ENCODE measurements around the gene DPF3. TPM values are rescaled to one million over a fixed set of nuclear protein-coding genes. Genes with fewer than 3 reads are reported as not detected.

The DPF3 gene
- total RNA-seq, 1 experiment from 2014 or later = not detected

DNA sequence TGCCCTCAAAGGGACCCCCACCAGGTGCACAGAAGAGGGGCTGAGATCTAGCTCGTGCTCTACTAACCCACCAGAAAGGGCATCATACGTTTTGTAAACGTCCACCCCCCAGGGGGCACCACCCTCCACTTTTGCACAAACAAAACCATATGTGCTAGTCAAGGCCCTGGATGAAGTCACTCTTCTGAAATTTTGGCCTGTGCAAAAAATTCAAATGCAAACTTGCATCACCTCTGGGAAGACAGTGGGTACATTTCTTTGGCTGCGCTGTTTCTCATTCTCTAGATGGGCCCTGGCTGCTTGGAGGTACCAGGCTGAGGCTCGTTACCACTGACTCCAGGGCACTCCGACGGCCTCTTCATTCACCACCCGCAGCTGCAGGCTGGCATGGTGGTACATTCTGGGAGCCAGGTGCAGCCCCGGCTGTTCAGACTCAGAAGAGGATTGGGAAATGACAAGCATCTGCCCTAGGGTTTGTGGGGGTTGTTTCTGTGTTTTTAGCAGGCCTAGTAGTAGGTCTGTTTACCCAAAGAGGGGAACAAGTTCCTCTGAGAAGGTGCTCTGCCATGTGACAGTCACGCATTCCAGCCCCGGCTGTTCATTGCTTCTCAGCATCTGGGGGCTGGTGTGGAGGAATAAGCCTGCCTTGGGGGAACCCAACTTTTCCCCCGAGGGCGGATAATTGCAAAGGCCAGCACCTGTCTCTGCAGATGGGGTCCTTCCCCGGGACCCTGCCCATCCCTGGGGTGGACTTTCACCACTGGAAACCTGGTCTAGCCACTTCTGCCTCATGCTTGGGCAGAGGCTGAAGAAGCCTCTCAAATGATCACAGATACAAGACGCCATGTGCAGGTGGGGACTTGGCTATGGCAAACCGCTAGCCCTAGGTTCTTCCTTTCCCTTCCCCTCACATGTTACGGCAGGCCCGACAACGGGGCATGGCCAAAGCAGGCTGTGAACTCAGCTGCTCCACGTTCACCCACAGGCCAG is 147.6 kb downstream of the DPF3 start:
- ChIA-PET POLR2A (ENCODE audit: unreplicated experiment) (no interaction called here), CTCF (no interaction called here)
- Histone ChIP-seq H3K4me2 (no peak overlapping the region), H3K9me3 (ENCODE audit: insufficient read depth, low read depth) (no peaks in the 10 kb centered on the region), H3K4me1 (replicated peaks; ENCODE audit: insufficient read depth) (no peaks in the 10 kb centered on the region), H2AFZ (no peak overlapping the region), H4K20me1 (ENCODE audit: insufficient read depth) (no peaks in the 10 kb centered on the region), H3K27ac (no peak overlapping the region), H3F3A (ENCODE audit: insufficient read depth, low read depth) (no peaks in the 10 kb centered on the region), H3K27me3 (ENCODE audit: insufficient read depth, low read depth) (peaks cover 48% of the 10 kb centered on the region), H3K9me2 (ENCODE audit: insufficient read depth) (no peaks in the 10 kb centered on the region), H3K4me3 (no peak overlapping the region), H3K36me3 (ENCODE audit: low read depth) (no peaks in the 10 kb centered on the region), H3K79me2 (ENCODE audit: low read depth) (no peaks in the 10 kb centered on the region)
- BruUV-seq (replicated peaks) = no TSS peak
- intact Hi-C loops (cut with micrococcal nuclease; ENCODE audit: unreplicated experiment) = no loop called here
- no peak for DNase-seq
- TF ChIP-seq EZH2 (IDR thresholded peaks at IDR 0.05; ENCODE audit: low read depth) (no peak), CTCF (conservative IDR thresholded peaks at IDR 0.05) (no peak)

- H3K4me3 ChIP-seq = no peak overlapping the region
- DNase-seq = no peak
These were observed 148.4 kb downstream of the DPF3 start for GRCh38 chr14:72745546-72745945.

More at GRCh38 chr14:72745546-72745945, 148.4 kb downstream of the DPF3 start:
- H3K27me3 ChIP-seq (ENCODE audit: insufficient read depth, low read depth) = peaks cover 53% of the 10 kb centered on the region
- ChIA-PET POLR2A (ENCODE audit: unreplicated experiment) (no interaction called here), CTCF (no interaction called here)
- H3K27ac ChIP-seq = no peak overlapping the region
- H3K79me2 ChIP-seq (ENCODE audit: low read depth) = no peaks in the 10 kb centered on the region
- no peak overlapping the region for H3K4me2 ChIP-seq
- BruUV-seq (replicated peaks) = no TSS peak
- H3F3A ChIP-seq (ENCODE audit: insufficient read depth, low read depth) = no peaks in the 10 kb centered on the region
- H3K36me3 ChIP-seq (ENCODE audit: low read depth) = no peaks in the 10 kb centered on the region
- intact Hi-C loops (cut with micrococcal nuclease; ENCODE audit: unreplicated experiment) = no loop called here
- no peaks in the 10 kb centered on the region for H3K9me3 ChIP-seq (ENCODE audit: insufficient read depth, low read depth)
- no peaks in the 10 kb centered on the region for H3K4me1 ChIP-seq (replicated peaks; ENCODE audit: insufficient read depth)
- no peaks in the 10 kb centered on the region for H4K20me1 ChIP-seq (ENCODE audit: insufficient read depth)
- no peaks in the 10 kb centered on the region for H3K9me2 ChIP-seq (ENCODE audit: insufficient read depth)
- H2AFZ ChIP-seq = no peak overlapping the region
- TF ChIP-seq EZH2 (IDR thresholded peaks at IDR 0.05; ENCODE audit: low read depth) (no peak), CTCF (conservative IDR thresholded peaks at IDR 0.05) (no peak)
